Lung (tissue), 12 donors: ENCODE results near the gene TRAT1. TPM values are rescaled to one million over a fixed set of nuclear protein-coding genes. Genes with fewer than 3 reads are reported as not detected.

Source experiments
- ATAC-seq: fragments of 200-7000 bp; cut with Tn5 transposase; one replicate; pipeline ENCODE4 v1.9.1; 2020; ENCODE audit warnings: moderate number of reproducible peaks; ENCODE audit not compliant: insufficient read depth, low FRiP score
- DNase-seq, 3 donors: peaks; one replicate each; pipeline ENCODE4 v3.0.0-alpha.2; 2013 to 2017
- H3K27ac ChIP-seq, 2 donors: one replicate each; pipeline ENCODE4 v1.5.1; 2013; ENCODE audit warnings: mild to moderate bottlenecking in 2 of 2, moderate library complexity in 2 of 2, control low read depth in 1 of 2, inconsistent platforms in 1 of 2, low read depth in 1 of 2, low read length in 1 of 2
- H3K27me3 ChIP-seq, 3 donors: one replicate each; pipeline ENCODE4 v1.5.1; 2013; ENCODE audit warnings: low read length in 2 of 3; ENCODE audit not compliant: control insufficient read depth in 3 of 3, insufficient read depth in 3 of 3
- H3K36me3 ChIP-seq, 4 donors: one replicate each; pipeline ENCODE4 v1.5.1; 2013; ENCODE audit warnings: low read length in 4 of 4, mild to moderate bottlenecking in 1 of 4, moderate library complexity in 1 of 4; ENCODE audit not compliant: control insufficient read depth in 4 of 4, insufficient read depth in 4 of 4
- H3K4me1 ChIP-seq, 5 donors: one replicate each; pipeline ENCODE4 v1.5.1; 2013; ENCODE audit warnings: low read length in 5 of 5, mild to moderate bottlenecking in 2 of 5, moderate library complexity in 1 of 5; ENCODE audit not compliant: control insufficient read depth in 5 of 5, insufficient read depth in 5 of 5
- H3K4me3 ChIP-seq: one replicate; pipeline ENCODE4 v1.5.1; 2013; ENCODE audit warnings: mild to moderate bottlenecking, control low read depth, moderate library complexity
- H3K9ac ChIP-seq, 2 donors: one replicate each; pipeline ENCODE4 v1.5.1; 2013; ENCODE audit warnings: low read length in 2 of 2, control low read depth in 1 of 2; ENCODE audit not compliant: insufficient read depth in 1 of 2
- H3K9me3 ChIP-seq, 4 donors: one replicate each; pipeline ENCODE4 v1.5.1; 2013; ENCODE audit warnings: low read length in 3 of 4, mild to moderate bottlenecking in 1 of 4, moderate library complexity in 1 of 4; ENCODE audit not compliant: control insufficient read depth in 4 of 4, insufficient read depth in 3 of 4
- WGBS, 2 donors: extraction: QIAGEN DNeasy Blood & Tissue Kit; methylation state at CpG; one replicate each; pipeline ENCODE4 v1.1.7; 2013; 5-methylcytosine and 5-hydroxymethylcytosine counted together
- polyA plus RNA-seq, 2 donors: library from polyadenylated mRNA; stranded (reverse); fragments of 200-250 nt; gene quantifications; one replicate each; pipeline ENCODE4 v1.2.1, GENCODE V29; 2013
- total RNA-seq, 2 donors: library from RNA; depleted of rRNA in 1 of 2; stranded (reverse); fragments of >200 nt in 1 of 2; gene quantifications; one replicate each; pipeline ENCODE4 v1.2.1, GENCODE V29; 2014 to 2021
- TF ChIP-seq, protein P1 (sequence below): IDR thresholded peaks from 2 replicates; pipeline ENCODE4 v1.5.1; 2012; ENCODE audit warnings: mild to moderate bottlenecking; ENCODE audit errors: control extremely low read depth, extremely low read depth
- donor health status: control.
- donor health status: control.
- donor health status: Bipolar disorder and iron deficiency.
- donor health status: healthy.
- donor health status: DM: yes; HTN: yes; CAD: no.

TRAT1 gene
- total and polyA plus RNA-seq, 4 donors, result 0.22 to 2.4 (median 0.46) TPM

DNA sequence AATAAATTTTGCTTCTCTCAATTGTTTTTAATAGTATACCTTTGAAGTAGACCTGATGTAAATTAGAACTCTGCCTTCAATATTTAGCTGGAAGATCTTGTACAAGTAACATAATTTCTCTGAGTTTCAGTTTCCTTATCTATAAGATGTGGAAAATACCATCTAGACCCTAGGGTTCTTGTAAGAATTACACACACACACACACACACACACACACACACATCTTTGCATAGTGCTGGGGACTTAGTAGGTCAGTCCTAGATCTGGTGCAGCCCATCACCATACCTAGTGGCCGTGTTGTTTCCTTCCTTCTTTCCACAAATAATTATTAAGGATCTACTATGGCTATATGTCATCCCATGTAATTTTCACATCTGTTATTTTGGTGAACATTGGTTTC, 11.0 kb downstream of the TRAT1 start:
- H3K27ac ChIP-seq, result no peak overlapping the region
- H3K4me1 ChIP-seq, result no peaks in the 10 kb centered on the region
- 76 to 79% methylated on average over 1 of the region's 1 CpG for WGBS, 2 donors
- H3K9ac ChIP-seq, result no peak overlapping the region
- H3K9me3 ChIP-seq, result no peaks in the 10 kb centered on the region
- no peaks in the 10 kb centered on the region for H3K36me3 ChIP-seq
- no peak for ATAC-seq
- no peaks in the 10 kb centered on the region for H3K27me3 ChIP-seq
- H3K4me3 ChIP-seq, result no peak overlapping the region
- TF ChIP-seq, protein P1, sequence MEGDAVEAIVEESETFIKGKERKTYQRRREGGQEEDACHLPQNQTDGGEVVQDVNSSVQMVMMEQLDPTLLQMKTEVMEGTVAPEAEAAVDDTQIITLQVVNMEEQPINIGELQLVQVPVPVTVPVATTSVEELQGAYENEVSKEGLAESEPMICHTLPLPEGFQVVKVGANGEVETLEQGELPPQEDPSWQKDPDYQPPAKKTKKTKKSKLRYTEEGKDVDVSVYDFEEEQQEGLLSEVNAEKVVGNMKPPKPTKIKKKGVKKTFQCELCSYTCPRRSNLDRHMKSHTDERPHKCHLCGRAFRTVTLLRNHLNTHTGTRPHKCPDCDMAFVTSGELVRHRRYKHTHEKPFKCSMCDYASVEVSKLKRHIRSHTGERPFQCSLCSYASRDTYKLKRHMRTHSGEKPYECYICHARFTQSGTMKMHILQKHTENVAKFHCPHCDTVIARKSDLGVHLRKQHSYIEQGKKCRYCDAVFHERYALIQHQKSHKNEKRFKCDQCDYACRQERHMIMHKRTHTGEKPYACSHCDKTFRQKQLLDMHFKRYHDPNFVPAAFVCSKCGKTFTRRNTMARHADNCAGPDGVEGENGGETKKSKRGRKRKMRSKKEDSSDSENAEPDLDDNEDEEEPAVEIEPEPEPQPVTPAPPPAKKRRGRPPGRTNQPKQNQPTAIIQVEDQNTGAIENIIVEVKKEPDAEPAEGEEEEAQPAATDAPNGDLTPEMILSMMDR, result no peak
- DNase-seq, result no peak

DNA sequence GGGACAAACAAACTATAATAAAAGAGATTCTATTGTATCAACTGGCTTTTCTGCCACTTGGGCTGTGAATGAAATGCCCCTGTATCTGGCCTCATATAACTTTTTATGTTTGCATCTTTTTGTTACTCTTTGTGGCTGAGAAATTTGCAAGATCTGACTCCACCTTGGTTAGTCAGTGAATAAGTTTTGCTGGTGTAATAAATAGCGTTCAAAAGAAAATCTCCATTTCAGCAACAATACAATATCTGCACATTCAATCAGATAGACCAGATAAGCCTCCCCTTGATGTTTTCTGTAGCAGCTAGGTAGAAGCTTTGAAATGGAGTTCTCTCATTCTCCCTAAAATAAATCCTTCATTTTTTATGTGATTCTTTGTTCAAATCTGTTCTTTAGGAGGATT, 12.0 kb downstream of the TRAT1 start:
- ATAC-seq (no peak), DNase-seq (no peak)
- 87 to 97% methylated on average over 1 of the region's 1 CpG for WGBS, 2 donors
- TF ChIP-seq, protein P1, result no peak
- no peaks in the 10 kb centered on the region for H3K27me3 ChIP-seq
- H3K27ac ChIP-seq, result no peak overlapping the region
- no peaks in the 10 kb centered on the region for H3K36me3 ChIP-seq
- H3K4me1 ChIP-seq, result no peaks in the 10 kb centered on the region
- no peaks in the 10 kb centered on the region for H3K9me3 ChIP-seq
- H3K4me3 ChIP-seq, result no peak overlapping the region
- H3K9ac ChIP-seq, result no peak overlapping the region

DNA sequence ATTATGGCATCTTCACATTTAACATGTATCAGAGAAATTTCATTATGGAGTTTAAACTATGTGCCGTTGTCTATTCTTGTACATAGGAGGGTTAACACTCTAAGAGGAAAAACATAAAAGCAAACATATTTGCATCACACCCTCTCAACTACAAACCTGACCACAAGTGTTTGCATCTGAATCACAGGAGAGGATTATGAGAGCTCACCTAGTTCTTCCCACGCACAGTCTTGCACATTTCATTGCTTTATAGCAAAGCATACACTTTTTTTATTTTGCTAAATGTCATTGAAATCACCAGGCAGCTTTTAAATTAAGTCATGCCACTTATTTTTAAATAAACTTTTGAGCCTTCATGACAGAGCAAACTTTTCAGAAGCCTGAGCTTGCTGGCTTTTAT, 12.5 kb downstream of the TRAT1 start:
- DNase-seq, result no peak
- no peak overlapping the region for H3K4me3 ChIP-seq
- peak; percentile 66 for ATAC-seq
- no peaks in the 10 kb centered on the region for H3K4me1 ChIP-seq
- no peaks in the 10 kb centered on the region for H3K27me3 ChIP-seq
- H3K27ac ChIP-seq, result no peak overlapping the region
- H3K36me3 ChIP-seq, result no peaks in the 10 kb centered on the region
- 51 to 76% methylated on average over 2 of the region's 2 CpGs for WGBS, 2 donors
- H3K9ac ChIP-seq, result no peak overlapping the region
- H3K9me3 ChIP-seq, result no peaks in the 10 kb centered on the region
- TF ChIP-seq, protein P1, result no peak

DNA sequence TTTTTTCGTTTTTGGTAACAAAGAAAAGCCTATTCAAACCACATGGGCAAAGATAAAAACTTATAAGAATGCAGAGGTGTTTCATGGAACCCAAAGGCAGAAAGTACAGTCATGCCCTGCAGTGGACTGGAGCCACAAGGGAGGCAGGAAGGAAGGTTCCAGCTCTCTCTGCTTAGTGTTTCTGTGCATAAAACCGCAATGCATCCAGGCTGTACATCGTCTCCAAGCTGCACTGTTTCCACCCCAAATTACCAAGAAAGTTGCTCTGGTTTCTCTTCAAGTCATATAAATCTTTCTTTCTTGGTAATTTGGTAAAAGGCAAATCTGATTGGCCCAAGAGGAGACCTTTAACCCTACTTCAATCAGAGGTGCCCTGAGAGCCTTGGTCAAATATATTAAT, 15.8 kb downstream of the TRAT1 start:
- WGBS, 2 donors, result 64 to 69% methylated on average over 3 of the region's 3 CpGs
- H3K27ac ChIP-seq, result no peak overlapping the region
- no peak overlapping the region for H3K4me3 ChIP-seq
- TF ChIP-seq, protein P1, result no peak
- H3K9me3 ChIP-seq, result no peaks in the 10 kb centered on the region
- H3K36me3 ChIP-seq, result no peaks in the 10 kb centered on the region
- H3K9ac ChIP-seq, result no peak overlapping the region
- no peaks in the 10 kb centered on the region for H3K4me1 ChIP-seq
- no peak for ATAC-seq
- DNase-seq, result no peak
- no peaks in the 10 kb centered on the region for H3K27me3 ChIP-seq
